Subcutaneous adipose tissue (tissue), 4 donors: ENCODE measurements around the gene MAST2. TPM values are rescaled to one million over a fixed set of nuclear protein-coding genes. Genes with fewer than 3 reads are reported as not detected.

Experiments
- total RNA-seq, 4 donors: library from RNA; depleted of rRNA; stranded (reverse); fragments of >200 nt; gene quantifications; one replicate each; pipeline ENCODE4 v1.1.0, GENCODE V29; 2016
- TF ChIP-seq, protein P1 (sequence below): fragments of 450-650 bp; IDR thresholded peaks from one replicate; pipeline ENCODE4 v1.5.1; 2016; ENCODE audit warnings: low read depth, mild to moderate bottlenecking, control low read depth, antibody characterized with exemption, moderate library complexity

The MAST2 gene
- total RNA-seq, 4 donors from 2014 or later: 13.4 to 23.3 (median 18.2) TPM

DNA sequence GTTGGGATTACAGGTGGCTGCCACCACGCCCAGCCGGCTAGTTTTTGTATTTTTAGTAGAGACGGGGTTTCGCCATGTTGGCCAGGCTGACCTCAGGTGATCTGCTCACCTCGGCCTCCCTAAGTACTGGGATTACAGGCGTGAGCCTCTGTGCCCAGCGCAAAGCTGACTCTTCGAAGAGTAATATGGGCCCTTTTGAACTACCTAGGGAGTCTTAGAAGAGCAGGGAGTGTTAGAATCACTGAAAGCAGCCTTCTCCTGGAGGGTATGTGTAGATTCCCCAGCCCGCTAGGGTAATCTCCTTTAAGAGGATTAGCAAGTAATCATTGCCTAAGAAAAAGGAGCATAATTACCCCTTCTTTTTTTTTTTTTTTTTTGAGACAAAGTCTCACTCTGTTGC is 6.5 kb upstream of the MAST2 start:
- TF ChIP-seq, protein P1, sequence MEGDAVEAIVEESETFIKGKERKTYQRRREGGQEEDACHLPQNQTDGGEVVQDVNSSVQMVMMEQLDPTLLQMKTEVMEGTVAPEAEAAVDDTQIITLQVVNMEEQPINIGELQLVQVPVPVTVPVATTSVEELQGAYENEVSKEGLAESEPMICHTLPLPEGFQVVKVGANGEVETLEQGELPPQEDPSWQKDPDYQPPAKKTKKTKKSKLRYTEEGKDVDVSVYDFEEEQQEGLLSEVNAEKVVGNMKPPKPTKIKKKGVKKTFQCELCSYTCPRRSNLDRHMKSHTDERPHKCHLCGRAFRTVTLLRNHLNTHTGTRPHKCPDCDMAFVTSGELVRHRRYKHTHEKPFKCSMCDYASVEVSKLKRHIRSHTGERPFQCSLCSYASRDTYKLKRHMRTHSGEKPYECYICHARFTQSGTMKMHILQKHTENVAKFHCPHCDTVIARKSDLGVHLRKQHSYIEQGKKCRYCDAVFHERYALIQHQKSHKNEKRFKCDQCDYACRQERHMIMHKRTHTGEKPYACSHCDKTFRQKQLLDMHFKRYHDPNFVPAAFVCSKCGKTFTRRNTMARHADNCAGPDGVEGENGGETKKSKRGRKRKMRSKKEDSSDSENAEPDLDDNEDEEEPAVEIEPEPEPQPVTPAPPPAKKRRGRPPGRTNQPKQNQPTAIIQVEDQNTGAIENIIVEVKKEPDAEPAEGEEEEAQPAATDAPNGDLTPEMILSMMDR: no peak

DNA sequence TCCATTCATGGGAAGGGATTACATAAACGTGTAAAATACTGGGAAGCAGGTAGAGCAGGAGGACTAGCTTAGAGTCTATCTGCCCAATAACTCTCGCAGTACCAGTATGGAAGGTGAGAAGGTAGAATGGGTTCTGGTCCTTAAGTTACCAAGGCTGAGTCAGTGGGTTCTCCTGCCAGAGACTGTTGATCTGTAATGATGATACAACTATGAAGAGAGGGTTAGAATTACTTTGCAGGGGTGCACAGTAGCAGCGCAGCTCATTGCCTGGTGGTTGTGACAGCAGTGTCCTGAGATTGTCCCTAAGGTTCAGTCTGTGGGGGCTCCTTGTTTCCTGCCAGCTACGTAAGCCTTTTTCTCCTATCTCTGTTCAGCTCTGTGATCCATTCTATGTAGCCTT is 2.5 kb upstream of the MAST2 start:
- TF ChIP-seq, protein P1: no peak

DNA sequence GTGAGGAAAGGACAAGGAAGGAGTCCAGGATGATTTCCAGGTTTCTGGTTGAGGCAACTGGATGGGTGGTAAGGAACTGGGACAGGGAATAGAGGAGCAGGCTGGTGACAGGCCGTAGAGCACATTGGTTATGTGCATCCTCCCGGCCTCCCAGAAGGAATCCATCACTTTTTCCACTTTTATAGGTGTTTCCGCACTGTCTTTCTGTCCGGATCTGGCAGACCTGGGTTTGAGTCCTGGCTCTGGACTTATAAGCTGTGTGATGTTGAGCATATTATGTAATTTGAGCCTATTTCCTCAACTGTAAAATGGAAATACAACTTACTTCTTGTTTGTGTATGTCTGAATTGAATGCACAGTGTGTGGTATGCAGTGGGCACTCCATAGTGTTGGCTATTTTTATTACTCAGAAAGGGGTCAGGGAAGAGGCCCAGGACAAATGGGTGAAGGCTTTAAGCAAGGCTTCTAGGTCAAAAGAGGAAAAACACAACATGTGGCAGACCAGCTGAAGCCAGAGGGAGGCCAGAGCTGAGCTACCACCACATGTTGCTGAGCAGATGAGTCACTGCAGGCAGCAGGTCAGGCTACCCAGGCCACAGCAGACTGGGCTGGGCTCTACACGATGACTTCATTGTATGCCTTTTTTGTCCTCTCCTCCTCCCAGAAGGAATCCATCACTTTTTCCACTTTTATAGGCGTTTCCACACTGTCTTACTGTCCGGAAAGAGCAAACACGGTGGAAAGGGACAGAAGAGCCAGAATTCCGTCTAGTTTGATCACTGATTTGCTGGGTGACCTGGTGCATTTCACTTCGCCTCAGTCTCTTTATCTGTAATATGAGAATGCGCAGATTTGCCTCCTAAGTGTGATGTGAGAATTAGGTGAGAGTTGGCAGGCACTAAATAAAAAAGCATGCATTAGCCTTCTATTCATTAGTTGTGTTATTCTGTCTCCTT is 791 bp upstream of the MAST2 start:
- TF ChIP-seq, protein P1: no peak

DNA sequence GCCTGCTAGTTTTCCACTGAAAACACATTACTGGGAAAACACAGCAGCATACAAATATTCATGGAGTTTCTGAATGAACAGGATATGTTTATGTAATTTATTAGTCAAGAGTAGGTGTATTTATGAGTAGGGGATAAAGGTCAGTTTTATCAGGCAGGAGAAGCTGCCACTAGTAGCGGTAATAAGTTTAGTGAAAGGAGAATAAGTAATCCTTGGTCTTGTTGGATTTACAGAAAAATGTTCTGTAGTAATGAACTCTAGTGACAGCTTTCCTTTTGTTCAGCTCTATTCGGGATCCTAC is 1.2 kb downstream of the MAST2 start:
- TF ChIP-seq, protein P1: no peak

DNA sequence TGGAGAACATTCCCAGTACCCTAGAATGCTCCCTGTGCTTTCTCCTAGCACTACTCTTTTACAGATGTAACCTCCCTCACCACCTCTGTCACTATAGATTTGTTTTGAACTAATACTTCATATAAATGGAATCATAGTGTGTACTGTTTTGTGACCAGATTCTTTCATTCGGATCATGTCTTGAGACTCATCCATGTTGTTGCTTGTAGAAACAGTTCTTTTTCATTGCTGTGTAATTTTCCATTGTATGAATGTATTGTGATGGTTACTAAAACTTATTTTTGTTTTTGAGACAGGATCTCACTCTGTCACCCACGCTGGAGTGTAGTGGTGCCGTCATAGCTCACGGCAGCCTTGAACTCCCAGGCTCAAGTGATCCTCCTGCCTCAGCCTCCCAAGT is 2.7 kb downstream of the MAST2 start:
- TF ChIP-seq, protein P1: no peak

DNA sequence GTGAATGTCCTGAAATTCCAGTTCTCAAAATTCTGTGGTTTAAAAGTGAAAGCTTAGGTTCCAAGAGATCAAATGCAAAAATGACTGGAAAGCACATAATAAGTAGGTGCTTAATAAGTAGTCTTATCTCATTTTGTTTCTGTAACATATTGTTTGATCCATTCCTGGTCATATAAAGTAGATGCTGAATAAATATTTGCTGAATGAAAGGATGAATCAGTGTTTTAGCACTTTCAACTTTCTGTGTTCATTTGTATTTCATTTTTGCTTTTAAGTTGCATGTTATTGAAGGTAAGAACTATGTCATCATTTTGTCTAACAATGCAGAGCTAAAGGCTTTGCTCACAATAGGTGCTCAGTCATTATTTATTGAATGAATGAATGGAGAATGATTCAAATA is 6.3 kb downstream of the MAST2 start:
- TF ChIP-seq, protein P1: no peak

DNA sequence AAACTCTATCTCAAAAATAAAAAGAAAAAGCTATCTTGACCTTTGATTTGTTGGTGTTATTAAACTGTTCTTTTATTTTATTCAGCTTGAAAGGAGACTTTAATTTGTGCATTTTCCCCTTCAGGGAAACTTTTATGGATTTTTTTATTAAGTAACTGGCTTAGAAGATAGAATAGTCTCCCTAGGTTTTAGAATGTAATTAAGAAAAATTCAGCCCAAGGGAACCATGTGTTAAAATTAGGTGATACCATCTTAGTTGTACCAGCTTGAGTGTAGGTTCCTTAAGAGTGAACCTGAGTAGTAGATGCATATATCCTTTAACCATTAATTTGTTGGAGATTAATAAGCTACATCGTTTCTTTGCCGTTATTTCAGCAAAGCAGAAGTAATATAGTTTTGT is 11.4 kb downstream of the MAST2 start:
- TF ChIP-seq, protein P1: no peak
